NB4 (cell line): ENCODE data around the gene BCL2.

ENCODE experiments used
- CTCF ChIP-seq: IDR thresholded peaks from one replicate; pipeline ENCODE4 v1.5.1; 2012; ENCODE audit warnings: low read depth, low read length
- POLR2A ChIP-seq: IDR thresholded peaks from 2 replicates; pipeline ENCODE4 v1.6.1; 2011; ENCODE audit warnings: mild to moderate bottlenecking; ENCODE audit not compliant: insufficient read length; ENCODE audit errors: extremely low read depth

- TF ChIP-seq CTCF (no peak), POLR2A (no peak)
These were observed 86.2 kb downstream of the BCL2 start for GRCh38 chr18:63233334-63233733.
